Neural progenitor cell (in vitro differentiated cells): ENCODE measurements around the gene ADAM22.

Experiments used
- CTCF ChIP-seq: fragments of 200-600 bp; sonication (generic); IDR thresholded peaks from 2 replicates; pipeline ENCODE4 v1.5.1; 2017; ENCODE audit warnings: antibody characterized with exemption, mild to moderate bottlenecking
- EZH2 ChIP-seq: fragments of 200-600 bp; sonication (generic); IDR thresholded peaks from 2 replicates; pipeline ENCODE4 v1.6.1; 2017; ENCODE audit warnings: antibody characterized with exemption, mild to moderate bottlenecking, moderate library complexity
- EZH2phosphoT487 ChIP-seq: fragments of 200-600 bp; sonication (generic); IDR thresholded peaks from 2 replicates; pipeline ENCODE4 v1.6.1; 2017; ENCODE audit warnings: antibody characterized with exemption

GRCh38 chr7:88069093-88069492 is 135.0 kb downstream of the ADAM22 start:
- TF ChIP-seq CTCF (no peak), EZH2phosphoT487 (no peak), EZH2 (no peak)
